OCI-LY3 (cell line): ENCODE measurements around the gene WDR37.

Source experiments
- EZH2phosphoT487 ChIP-seq: fragments of 200-600 bp; shearing (Covaris generic); IDR thresholded peaks from 2 replicates; pipeline ENCODE4 v1.6.1; 2018; ENCODE audit warnings: antibody characterized with exemption, mixed run types, low read depth
- TF ChIP-seq, protein P1 (sequence below): fragments of 200-600, 300-600 bp; sonication (generic); IDR thresholded peaks from 2 replicates; pipeline ENCODE4 v1.5.1; 2014; ENCODE audit warnings: antibody characterized with exemption, low read length, low read depth

DNA sequence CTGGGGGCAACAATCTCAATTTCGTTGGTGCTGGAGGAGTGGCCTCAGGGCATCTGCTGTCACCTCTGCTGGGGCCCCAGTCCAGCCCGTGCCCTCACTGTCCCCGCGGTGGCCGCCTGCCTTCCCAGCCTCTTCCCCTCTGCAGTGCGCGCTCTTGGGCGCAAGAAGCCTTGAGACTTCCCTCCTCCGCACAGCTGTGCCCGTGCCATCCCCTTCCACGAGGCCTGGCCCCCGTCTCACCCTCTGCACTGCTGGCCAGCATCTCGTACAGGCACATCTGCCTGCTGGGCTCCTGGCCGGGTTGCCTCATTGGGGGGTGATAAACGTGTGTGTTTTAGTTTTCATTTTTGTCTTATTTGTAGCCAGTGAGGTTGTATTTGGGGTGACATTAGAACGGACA is 44.5 kb upstream of the WDR37 start:
- TF ChIP-seq, protein P1, sequence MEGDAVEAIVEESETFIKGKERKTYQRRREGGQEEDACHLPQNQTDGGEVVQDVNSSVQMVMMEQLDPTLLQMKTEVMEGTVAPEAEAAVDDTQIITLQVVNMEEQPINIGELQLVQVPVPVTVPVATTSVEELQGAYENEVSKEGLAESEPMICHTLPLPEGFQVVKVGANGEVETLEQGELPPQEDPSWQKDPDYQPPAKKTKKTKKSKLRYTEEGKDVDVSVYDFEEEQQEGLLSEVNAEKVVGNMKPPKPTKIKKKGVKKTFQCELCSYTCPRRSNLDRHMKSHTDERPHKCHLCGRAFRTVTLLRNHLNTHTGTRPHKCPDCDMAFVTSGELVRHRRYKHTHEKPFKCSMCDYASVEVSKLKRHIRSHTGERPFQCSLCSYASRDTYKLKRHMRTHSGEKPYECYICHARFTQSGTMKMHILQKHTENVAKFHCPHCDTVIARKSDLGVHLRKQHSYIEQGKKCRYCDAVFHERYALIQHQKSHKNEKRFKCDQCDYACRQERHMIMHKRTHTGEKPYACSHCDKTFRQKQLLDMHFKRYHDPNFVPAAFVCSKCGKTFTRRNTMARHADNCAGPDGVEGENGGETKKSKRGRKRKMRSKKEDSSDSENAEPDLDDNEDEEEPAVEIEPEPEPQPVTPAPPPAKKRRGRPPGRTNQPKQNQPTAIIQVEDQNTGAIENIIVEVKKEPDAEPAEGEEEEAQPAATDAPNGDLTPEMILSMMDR = no peak
- TF ChIP-seq EZH2phosphoT487 = no peak
